COLO829 (cell line): ENCODE data around the gene SDK2.

ENCODE experiments used
- DNase-seq: peaks from one replicate; pipeline ENCODE4 v3.0.0; 2012; ENCODE audit warnings: low spot score

Gene SDK2

DNA sequence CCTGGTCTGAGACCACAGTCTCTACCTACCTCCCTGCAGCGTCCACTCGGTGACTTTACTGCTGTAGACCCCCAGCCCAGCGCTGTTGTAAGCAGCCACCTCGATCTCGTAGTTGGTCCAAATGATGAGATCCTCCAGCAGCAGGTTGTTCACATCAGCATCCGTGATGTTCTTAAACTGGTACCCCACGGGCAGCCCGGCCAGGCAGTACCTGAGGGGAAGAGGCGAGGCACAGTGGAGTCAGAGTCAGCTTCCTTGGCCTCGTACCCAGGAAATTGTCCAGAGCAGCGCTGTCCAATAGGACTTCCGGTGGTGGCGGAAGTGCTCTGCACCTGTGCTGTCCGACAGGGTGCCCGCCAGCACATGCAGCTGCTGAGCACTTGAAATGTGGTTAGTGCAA lies 228.5 kb downstream of the SDK2 start:
- no peak for DNase-seq

DNA sequence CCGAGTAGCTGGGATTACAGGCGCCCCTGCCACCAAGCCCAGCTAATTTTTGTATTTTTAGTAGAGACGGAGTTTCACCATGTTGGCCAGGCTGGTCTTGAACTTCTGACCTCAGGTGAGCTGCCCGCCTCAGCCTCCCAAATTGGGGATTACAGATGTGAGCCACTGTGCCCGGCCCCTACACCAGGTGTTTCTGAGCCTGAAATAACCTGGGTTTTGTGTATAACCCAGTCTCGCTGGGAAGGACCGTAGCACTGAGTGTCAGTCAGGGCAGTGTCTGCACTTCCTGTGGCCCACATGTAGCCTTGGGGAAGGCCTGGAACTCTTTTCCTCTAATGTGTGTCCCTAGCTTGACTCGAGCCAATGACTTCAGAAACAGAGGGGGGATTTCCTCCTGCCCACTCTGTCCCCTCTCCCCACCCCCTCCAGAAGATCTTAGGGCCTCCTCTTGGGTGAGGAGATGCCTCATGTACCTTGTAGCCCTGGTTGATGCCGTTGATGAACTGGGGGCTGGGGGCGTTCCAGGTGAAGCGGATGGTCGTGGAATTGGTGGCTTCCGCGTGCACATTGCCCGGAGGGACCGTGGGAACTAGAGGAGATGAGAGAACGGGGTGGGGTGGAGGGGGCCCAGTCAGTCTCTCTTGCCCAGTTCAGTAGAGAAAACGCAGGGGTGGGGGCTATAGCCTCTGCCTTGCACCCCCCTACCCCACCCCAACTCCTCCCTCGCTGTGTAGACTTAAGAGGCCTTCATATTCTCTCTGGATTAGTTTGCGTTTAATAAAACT lies 229.9 kb downstream of the SDK2 start:
- DNase-seq: no peak

DNA sequence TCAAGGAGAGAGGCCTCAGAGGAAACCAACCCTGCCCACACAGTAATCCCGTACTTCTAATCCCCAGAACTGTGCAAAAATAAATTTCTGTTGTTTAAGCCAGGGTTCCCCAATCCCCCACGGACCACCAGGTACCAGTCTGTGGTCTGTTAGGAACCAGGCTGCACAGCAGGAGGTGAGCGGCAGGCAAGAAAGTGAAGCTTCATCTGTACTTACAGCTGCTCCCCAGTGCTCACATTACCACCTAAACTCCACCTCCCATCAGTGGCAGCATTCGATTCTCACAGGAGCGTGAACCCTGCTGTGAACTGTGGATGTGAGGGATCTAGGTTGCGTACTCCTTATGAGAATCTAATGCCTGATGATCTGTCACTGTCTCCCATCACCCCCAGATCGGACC lies 231.3 kb downstream of the SDK2 start:
- DNase-seq: no peak

DNA sequence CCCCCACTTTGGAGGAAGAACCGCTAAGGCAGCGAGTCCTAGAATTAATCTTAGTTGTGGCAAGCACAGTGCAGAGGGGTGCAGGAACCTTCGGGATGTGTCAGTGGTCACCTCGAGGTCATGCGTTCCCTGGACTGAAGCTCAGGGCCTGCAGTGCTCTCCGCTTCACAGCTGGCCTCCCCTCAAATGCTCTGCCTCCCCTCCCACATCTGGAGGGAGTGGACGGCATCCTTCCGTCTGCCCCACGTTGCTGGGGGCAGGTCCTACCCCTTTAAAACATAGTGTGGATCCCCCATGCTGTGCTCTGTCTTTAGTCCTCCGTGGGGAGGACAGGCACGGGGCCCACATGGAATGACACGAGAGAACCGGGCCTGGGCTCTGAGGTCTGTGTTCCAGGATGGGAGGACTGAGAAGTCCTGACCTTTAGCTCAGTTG lies 232.9 kb downstream of the SDK2 start:
- no peak for DNase-seq

DNA sequence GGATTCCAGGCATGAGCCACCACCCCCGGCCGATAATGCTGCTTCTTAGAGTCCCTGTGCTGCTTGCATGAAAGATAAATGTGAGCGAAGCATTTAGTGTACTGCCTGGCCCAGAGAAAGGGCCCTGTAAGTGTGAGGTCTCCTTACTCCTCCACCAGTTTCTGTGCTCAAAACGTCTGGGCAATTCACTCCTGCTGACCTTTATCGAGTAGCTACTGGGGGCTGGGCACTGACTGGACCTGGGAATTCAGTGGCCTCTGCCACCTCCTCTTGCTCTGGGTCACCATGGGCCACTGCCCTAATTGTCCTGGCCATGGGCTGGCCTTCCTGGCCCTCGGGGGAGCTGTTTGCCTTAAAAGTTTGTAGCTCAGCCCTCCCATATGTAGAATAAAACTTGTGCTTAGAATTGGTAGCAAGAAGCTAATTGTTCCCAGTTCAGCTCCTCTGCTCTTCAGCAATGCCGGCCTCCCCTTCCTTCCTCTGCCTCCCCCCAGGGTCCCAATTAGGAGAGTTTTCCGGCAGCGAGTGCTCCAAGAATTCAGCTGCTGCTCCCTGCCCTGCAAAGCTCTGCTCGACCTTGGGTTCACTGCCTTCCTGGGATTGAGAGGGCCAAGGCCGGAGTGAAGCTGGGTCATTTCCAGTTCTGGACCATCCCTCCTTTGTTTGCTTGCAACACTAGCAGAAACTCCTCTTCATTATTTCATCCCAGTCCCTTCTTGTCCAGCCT lies 233.5 kb downstream of the SDK2 start:
- DNase-seq: no peak

DNA sequence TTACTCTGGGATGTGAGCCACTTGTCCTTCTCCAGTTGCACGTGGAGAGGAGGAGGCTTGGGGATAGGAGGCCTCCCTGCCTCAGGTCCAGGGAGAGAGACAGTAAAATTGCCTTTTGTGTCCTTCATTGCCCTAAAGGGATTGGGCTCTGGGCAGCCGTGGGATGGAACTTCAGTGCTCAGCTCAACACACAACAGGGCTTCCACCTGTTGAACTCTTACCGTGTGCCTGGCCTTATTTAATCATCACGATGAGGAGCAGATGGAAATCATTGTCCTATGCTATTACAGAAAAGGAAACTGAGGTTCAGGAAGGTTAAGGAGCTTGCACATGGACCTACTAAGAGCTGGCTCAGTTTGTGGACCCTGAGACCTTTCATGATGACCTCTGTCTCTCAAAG lies 240.0 kb downstream of the SDK2 start:
- no peak for DNase-seq

DNA sequence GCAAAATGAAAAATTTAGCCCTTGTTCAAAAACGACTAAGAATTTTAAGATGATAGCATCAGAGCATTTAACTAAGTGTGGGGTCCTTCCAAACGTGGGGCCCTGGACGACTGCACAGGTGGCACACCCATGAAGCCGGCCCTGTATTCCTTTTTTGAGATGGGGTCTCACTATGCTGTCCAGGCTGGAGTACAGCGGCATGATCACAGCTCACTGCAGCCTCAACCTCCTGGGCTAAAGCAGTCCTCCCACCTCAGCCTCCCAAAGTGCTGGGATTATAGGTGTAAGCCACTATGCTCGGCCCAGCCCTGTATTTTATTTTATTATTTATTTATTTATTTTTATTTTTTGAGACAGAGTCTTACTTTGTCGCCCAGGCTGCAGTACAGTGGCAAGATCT lies 241.8 kb downstream of the SDK2 start:
- DNase-seq: no peak

DNA sequence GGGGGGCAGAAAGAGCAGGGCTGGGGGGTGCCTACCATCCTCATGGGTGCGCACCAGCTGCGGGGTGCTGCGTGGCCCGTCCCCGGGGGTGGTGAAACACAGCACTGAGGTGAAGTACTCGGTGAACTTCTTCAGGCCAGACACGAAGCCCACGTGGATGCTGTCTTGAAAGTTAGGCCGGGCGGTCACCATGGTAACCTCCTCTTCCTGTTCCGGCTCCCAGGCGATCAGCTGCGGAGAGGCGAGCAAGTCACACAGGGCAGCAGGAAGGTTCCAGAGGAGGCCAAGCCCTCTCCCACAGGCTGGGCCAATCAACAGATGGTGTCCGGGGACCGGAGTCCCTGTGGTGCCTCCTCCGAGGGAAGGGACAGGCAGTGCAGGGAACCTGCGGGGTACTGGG lies 242.3 kb downstream of the SDK2 start:
- no peak for DNase-seq

DNA sequence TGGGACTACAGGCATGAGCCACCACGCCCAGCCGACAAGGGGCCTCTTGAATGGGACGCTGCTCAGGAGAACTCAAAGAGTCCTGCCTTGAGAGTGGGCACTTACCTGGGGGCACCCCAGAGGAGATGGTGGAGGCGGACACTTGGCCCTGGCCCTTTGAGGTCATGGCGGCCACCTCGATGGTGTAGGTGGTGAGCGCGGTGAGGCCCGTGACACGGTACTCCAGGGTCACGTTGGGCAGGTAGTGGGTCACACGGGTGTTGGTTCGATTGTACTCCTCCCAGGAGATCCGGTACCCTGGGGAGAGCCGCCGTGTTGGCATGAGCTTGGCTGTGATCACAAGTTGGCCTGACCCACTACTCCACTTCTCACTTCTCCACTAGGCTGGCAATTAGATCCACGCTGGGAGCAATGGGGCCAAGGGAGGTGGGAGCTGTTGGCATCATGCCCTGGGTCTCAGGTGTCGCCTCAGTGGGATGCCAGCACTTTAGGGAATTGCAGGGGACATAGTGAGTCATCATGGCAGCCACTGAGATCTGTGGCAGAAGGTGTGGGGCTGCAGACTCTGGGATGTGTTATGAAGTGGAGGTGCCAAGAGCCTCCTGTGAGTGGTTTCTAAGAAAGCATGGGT lies 243.2 kb downstream of the SDK2 start:
- DNase-seq: no peak

DNA sequence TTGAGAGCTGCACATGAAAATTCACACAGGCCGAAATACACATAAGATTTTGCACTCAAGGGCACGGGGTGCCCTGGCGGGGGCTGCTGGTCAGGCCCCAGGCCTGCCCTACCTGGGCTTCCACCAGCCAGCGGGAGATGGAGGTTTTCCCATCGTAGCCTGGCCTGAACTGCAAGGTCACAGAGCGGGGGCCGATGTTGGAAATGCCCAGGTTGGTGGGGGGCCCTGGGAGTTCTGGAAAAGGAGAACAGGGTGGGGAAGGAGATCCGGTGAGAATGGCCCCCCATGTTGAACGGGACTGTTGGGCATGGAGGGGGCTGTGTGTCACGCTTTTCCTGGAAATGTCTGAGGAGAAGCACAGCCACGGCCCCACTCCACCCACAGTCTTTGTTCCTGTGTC lies 245.2 kb downstream of the SDK2 start:
- no peak for DNase-seq

DNA sequence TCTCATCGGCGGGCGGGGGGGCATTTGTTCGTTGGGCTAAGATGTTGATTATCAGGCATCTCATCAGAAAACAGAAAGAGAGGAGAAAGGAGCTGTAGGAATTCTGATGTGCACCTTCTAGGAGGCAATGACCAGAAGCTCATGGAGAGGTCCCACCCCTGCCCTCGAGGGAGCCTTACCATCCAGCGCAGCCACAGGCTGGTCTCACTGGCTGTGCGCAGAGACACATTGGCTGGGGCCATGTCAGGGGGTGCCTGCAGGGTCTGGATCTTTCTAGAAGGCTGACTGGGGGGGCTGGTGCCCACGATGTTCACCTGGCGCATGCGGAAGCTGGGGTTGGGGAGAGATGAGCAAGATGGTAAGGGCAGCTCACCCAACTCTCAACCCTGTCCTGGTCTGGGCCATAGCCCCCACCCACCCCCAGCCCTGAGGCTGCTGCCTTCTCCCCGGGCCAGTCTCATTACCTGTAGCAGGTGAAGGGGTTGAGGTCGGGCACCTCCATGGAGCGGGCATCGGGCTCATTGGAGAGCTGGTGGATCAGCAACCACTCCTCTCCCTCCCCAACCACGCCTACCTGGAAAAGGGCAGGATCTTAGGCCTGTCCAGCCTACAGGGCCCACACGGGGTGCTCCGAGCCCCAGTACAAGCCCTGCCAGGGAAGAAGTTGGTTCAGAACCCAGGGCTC lies 246.2 kb downstream of the SDK2 start:
- DNase-seq: no peak

DNA sequence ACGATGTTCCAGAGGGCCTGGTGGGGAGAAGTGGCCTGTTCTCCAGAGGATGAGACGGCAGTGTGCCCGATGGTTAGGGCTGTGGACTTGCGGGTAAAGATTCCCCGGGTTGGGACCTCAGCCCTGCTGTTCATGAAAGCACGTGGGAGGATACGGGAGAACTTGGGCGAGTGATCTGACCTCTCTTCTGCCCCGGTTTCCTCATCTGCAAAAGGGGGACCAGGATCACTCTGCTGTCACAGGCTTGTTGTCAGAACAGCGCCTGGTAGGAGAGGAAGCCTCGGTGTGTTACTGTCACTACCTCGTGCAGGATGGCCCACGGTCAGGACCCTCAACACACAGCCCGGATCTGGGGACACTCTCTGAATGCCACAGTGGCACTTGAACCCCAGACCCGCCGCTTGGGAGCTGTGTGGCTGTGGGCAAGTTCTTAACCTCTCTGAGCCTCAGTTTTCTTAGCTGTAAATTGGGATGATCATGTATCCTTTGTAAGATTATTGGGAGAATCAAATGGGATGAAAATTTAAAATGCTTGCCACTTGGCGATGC lies 246.9 kb downstream of the SDK2 start:
- no peak for DNase-seq

DNA sequence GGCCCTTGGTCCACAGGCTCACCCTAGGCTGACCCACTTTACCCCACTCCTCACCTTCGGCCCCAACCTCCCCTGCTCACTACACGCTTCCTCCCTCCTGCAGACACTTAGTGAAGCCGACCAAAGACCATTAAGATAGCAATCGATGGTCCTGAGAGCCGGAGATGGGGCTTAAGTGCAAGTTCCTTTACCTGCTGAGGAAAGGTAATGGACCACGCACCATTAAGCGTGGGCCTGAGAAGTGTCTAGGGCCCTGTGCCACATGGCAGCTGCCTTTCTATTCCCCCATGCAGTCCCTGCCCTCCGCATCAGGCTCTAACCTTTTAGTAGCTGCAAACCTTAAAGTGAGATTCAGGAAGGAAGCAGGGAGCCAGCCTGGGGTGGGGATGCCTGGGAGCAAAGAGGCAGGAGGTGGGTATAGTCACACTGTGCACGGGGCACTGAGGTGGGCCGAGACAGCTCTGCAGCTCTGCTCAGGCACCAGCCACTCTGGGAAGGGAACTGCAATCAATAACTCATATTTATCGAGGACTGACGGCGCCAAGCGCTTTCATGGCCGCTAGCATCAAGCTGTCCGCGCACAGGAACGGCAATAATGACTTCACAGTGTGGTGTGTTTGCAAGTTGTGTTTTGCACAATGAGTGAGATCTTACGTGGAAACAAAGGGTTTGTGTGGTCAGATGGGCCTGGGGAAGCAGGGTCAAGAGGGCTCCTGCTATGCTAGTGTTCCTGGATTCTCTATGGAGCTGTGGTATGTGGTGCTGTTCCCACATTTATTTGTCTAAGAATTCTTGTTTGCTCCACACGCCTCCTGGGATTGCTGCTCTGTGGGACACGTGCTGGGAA lies 247.6 kb downstream of the SDK2 start:
- DNase-seq: no peak

DNA sequence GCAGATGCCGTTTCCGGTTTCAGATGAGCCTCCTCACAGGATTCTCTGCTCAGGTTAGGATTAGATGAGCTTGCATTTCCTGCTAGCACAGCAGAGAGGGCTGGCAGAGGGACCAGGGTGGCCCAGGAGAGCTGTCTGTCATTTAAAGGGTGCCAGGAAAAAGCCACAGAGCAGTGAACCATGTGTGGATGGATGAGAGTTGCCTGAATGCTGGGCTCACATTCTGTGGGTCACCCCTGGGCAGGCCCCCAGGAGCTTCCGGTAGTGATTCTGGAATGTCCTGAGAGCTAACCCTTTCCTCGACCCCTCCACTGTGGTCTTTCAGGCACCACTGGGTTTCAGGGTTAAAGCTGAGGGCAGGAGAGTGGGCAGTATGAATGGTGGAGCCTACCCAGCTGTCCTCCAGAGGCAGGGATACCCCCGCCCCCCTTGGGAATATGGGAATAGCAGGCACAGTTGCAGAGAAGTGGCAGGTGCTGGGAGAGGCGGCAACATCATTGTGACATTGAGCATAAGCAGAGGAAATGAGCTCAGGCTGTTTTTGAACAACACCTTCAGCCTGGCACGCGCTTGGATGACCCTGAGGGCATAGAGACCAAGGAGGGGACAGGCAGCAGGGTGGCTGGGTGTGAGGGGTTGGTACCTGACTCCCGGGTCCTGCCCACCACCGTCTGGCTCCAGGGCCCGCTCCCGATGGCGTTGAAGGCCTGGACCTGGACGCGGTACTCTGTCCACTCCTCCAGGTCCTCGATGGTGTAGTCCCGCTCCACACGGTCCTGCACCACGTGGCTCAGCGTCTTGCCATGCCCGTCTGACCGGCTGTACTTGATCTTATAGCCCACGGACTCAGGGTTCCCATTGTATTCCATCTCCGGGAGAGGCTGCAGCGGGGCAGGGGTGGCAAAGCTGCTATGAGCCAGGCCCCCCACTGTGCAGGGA lies 249.5 kb downstream of the SDK2 start:
- no peak for DNase-seq

DNA sequence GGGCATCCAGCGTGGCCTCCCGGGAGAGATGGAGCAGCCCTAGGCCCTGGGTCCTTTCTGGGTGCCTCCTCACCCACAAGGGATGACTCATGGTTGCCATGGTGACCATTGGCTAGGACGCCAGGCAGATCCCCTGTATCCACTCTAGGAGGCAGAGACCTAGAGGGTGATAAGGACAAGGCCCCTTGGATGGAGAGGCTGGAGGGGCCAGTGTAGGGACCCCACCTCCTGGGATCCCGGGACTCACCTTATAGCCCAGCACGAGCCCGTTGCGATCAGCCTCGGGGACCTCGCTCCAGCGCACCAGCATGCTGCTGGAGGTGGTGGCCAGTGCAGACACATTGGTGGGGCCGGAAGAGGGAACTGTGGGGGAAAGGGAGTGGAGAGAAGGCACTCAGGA lies 250.3 kb downstream of the SDK2 start:
- DNase-seq: no peak

DNA sequence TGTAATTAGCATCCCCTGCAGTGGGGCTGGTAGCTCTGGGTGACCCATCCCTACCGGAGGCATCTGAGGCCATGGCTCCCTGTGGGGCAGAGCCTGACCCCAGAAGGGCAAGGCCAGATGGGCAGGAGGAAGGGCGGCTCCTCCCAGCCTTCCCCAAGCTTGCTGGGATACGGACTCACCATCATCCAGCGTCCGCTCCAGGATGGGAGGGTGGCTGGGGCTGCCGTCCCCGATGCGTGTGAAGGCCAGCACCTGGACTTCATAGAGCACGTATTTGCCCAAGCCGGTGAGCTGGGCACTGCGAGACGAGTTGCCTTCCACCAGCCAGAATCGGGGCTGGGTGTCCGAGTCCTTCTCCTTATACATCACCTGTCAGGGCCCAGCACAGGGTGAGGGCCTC lies 250.9 kb downstream of the SDK2 start:
- DNase-seq: no peak

DNA sequence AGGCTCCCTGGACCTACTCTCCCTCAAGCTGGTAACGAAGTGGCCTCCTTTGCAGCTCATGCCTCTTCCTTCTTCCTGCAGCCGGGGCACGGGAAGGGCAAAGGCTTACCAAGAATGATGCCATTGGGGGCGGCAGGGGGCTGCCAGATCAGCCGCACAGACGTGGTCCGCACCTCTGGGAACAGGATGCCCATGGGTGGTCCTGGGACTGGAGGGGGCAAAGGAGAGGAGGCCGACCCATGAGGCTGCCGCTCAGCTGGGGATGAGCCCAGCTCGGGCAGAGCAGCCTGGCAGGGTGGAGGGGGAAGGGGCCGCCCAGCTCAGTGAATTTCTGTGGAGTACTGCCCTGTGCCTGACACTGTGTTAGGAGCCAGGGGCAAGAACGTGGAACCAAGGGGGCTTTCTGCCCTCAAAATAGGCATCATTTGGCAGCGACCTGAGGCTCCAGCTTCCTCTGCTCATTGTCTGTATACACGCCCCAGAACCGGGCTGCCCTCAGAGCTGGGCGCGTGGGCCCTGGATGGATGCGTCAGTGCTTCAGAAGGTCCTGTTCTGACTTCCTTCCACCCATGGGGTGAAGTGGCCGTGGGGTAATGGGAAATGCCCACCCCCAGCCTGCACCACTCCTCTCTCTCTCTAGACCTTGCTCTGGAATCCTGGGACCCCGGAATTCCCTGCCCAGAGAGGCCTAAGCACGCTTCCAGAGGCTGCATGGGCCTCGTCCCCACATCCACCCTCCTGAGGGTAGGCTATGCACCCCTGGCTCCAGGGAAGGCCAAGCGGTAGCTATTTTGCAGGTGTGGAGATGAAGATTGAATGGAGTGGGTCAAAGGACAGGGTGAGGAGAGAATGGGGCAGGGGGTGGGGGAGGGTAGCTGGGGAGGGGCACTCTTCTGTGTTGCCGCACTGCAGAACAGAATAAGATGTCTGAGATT lies 252.6 kb downstream of the SDK2 start:
- no peak for DNase-seq

DNA sequence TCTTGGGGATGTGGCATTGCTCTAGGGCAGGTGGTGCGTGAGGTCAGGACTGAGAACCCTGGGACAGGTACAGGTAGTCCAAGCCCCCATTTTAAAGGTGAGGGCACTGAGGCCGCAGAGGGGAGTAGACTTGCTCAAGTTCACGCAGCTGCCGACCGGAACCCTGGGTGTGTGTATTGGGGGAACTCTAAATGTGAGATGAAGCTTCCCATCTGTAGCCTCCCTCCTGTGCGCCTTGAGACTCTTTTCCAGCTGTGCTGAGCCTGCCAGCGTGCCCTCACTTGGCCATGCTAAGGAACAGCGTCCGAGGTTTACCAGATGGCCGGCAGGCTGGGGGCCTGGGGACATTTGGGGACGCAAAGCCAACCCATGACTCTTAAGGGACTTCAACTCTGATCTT lies 253.4 kb downstream of the SDK2 start:
- DNase-seq: no peak

DNA sequence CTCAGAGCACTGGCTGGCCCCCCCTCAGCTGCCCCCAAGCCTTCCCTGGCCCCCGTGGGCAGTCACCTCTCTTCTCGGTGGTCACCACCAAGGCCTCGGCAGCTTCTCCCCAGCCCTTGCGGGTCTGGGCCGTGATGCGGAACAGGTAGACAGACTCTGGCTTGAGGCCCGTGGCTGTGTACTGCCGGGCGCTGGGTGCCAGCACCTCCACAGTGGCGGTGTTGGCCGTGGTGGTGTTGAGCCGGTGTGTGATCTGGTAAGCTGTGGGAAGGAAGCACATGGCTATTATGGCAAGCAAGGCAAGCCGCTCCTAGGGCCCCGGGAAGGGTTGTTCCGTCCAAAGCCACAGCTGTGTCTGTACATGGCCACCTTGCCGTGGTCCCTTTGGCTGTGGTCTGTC lies 254.0 kb downstream of the SDK2 start:
- no peak for DNase-seq
